ENCODE data around the gene TNRC6A.

The TNRC6A gene

GRCh38 chr16:24822542-24822941 is 93.1 kb downstream of the TNRC6A start:
- TF ChIP-seq SUZ12 (IDR thresholded peaks at IDR 0.05; ENCODE audit: extremely low read depth, insufficient read depth, insufficient read length), result no peak
- TF ChIP-seq ZNF274 (IDR thresholded peaks at IDR 0.05; ENCODE audit: low read depth, low read length), result no peak
- TF ChIP-seq YY1 (IDR thresholded peaks at IDR 0.05; ENCODE audit: insufficient read depth, insufficient read length), result no peak
- peaks cover 2% of the 10 kb centered on the region for H3K4me1 ChIP-seq (ENCODE audit: insufficient read depth, insufficient read length)
- DNase-seq (ENCODE audit: low read depth, low spot score), result no peak
- no peaks in the 10 kb centered on the region for H3K27me3 ChIP-seq (ENCODE audit: insufficient read depth, insufficient read length)
- peaks cover 88% of the 10 kb centered on the region for H3K36me3 ChIP-seq (ENCODE audit: insufficient read depth, insufficient read length, low read length)
- H3K4me3 ChIP-seq (ENCODE audit: insufficient read length, low read depth), result no peak overlapping the region
- H3K9ac ChIP-seq (ENCODE audit: insufficient read length, low read depth), result no peak overlapping the region
- no peaks in the 10 kb centered on the region for H3K9me3 ChIP-seq (ENCODE audit: insufficient read depth, low read length)

GRCh38 chr16:24822974-24823373 is 93.5 kb downstream of the TNRC6A start:
- no peak overlapping the region for H3K4me3 ChIP-seq (ENCODE audit: insufficient read length, low read depth)
- H3K9me3 ChIP-seq (ENCODE audit: insufficient read depth, low read length), result no peaks in the 10 kb centered on the region
- H3K4me1 ChIP-seq (ENCODE audit: insufficient read depth, insufficient read length), result peaks cover 2% of the 10 kb centered on the region
- peaks cover 85% of the 10 kb centered on the region for H3K36me3 ChIP-seq (ENCODE audit: insufficient read depth, insufficient read length, low read length)
- no peaks in the 10 kb centered on the region for H3K27me3 ChIP-seq (ENCODE audit: insufficient read depth, insufficient read length)
- no peak for TF ChIP-seq YY1 (IDR thresholded peaks at IDR 0.05; ENCODE audit: insufficient read depth, insufficient read length)
- TF ChIP-seq ZNF274 (IDR thresholded peaks at IDR 0.05; ENCODE audit: low read depth, low read length), result no peak
- no peak for TF ChIP-seq SUZ12 (IDR thresholded peaks at IDR 0.05; ENCODE audit: extremely low read depth, insufficient read depth, insufficient read length)
- H3K9ac ChIP-seq (ENCODE audit: insufficient read length, low read depth), result no peak overlapping the region
- DNase-seq (ENCODE audit: low read depth, low spot score), result no peak

DNA sequence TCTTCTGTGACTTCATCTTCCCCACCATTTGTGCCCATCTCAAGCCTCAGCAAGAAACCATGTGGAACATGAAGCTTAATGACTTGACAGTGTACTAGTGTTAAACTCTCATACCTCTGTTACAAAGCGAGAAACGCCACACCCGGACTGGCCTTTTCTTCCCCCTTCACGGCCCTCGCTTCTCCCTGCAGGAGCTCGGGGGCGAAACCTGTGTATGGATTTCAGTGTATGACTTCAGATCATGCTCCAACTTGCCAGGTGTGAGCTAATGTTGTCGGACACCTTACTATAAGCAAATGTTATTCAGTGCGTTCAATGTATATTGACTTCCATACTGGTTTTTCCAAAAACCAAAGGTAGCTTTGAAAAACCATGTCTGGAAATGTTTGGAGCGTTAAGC is 96.2 kb downstream of the TNRC6A start:
- Histone ChIP-seq H3K9me3 (ENCODE audit: insufficient read depth, low read length) (no peaks in the 10 kb centered on the region), H3K9ac (ENCODE audit: insufficient read length, low read depth) (no peak overlapping the region), H3K27me3 (ENCODE audit: insufficient read depth, insufficient read length) (no peaks in the 10 kb centered on the region), H3K4me3 (ENCODE audit: insufficient read length, low read depth) (no peak overlapping the region), H3K4me1 (ENCODE audit: insufficient read depth, insufficient read length) (peaks cover 2% of the 10 kb centered on the region), H3K36me3 (ENCODE audit: insufficient read depth, insufficient read length, low read length) (peaks cover 61% of the 10 kb centered on the region)
- no peak for TF ChIP-seq YY1 (IDR thresholded peaks at IDR 0.05; ENCODE audit: insufficient read depth, insufficient read length)
- no peak for TF ChIP-seq SUZ12 (IDR thresholded peaks at IDR 0.05; ENCODE audit: extremely low read depth, insufficient read depth, insufficient read length)
- no peak for TF ChIP-seq ZNF274 (IDR thresholded peaks at IDR 0.05; ENCODE audit: low read depth, low read length)
- no peak for DNase-seq (ENCODE audit: low read depth, low spot score)

- Histone ChIP-seq H3K36me3 (ENCODE audit: insufficient read depth, insufficient read length, low read length) (peaks cover 57% of the 10 kb centered on the region), H3K27me3 (ENCODE audit: insufficient read depth, insufficient read length) (no peaks in the 10 kb centered on the region), H3K4me3 (ENCODE audit: insufficient read length, low read depth) (no peak overlapping the region), H3K9me3 (ENCODE audit: insufficient read depth, low read length) (no peaks in the 10 kb centered on the region), H3K4me1 (ENCODE audit: insufficient read depth, insufficient read length) (peaks cover 2% of the 10 kb centered on the region), H3K9ac (ENCODE audit: insufficient read length, low read depth) (no peak overlapping the region)
- TF ChIP-seq YY1 (IDR thresholded peaks at IDR 0.05; ENCODE audit: insufficient read depth, insufficient read length) (no peak), ZNF274 (IDR thresholded peaks at IDR 0.05; ENCODE audit: low read depth, low read length) (no peak), SUZ12 (IDR thresholded peaks at IDR 0.05; ENCODE audit: extremely low read depth, insufficient read depth, insufficient read length) (no peak)
- no peak for DNase-seq (ENCODE audit: low read depth, low spot score)
Measured at GRCh38 chr16:24826096-24826690, 96.7 kb downstream of the TNRC6A start.

- no peak overlapping the region for H3K9ac ChIP-seq (ENCODE audit: insufficient read length, low read depth)
- H3K36me3 ChIP-seq (ENCODE audit: insufficient read depth, insufficient read length, low read length), result peaks cover 49% of the 10 kb centered on the region
- peaks cover 2% of the 10 kb centered on the region for H3K4me1 ChIP-seq (ENCODE audit: insufficient read depth, insufficient read length)
- H3K27me3 ChIP-seq (ENCODE audit: insufficient read depth, insufficient read length), result no peaks in the 10 kb centered on the region
- H3K4me3 ChIP-seq (ENCODE audit: insufficient read length, low read depth), result no peak overlapping the region
- H3K9me3 ChIP-seq (ENCODE audit: insufficient read depth, low read length), result no peaks in the 10 kb centered on the region
- no peak for TF ChIP-seq ZNF274 (IDR thresholded peaks at IDR 0.05; ENCODE audit: low read depth, low read length)
- TF ChIP-seq SUZ12 (IDR thresholded peaks at IDR 0.05; ENCODE audit: extremely low read depth, insufficient read depth, insufficient read length), result no peak
- no peak for DNase-seq (ENCODE audit: low read depth, low spot score)
Measured at GRCh38 chr16:24826817-24827566, 97.5 kb downstream of the TNRC6A start.

GRCh38 chr16:24829153-24829552 is 99.7 kb downstream of the TNRC6A start:
- peaks cover 1% of the 10 kb centered on the region for H3K4me1 ChIP-seq (ENCODE audit: insufficient read depth, insufficient read length)
- H3K27me3 ChIP-seq (ENCODE audit: insufficient read depth, insufficient read length), result no peaks in the 10 kb centered on the region
- no peak for DNase-seq (ENCODE audit: low read depth, low spot score)
- H3K4me3 ChIP-seq (ENCODE audit: insufficient read length, low read depth), result no peak overlapping the region
- peaks cover 29% of the 10 kb centered on the region for H3K36me3 ChIP-seq (ENCODE audit: insufficient read depth, insufficient read length, low read length)
- no peak overlapping the region for H3K9ac ChIP-seq (ENCODE audit: insufficient read length, low read depth)
- TF ChIP-seq SUZ12 (IDR thresholded peaks at IDR 0.05; ENCODE audit: extremely low read depth, insufficient read depth, insufficient read length) (no peak), ZNF274 (IDR thresholded peaks at IDR 0.05; ENCODE audit: low read depth, low read length) (no peak), YY1 (IDR thresholded peaks at IDR 0.05; ENCODE audit: insufficient read depth, insufficient read length) (no peak)
- H3K9me3 ChIP-seq (ENCODE audit: insufficient read depth, low read length), result no peaks in the 10 kb centered on the region

DNA sequence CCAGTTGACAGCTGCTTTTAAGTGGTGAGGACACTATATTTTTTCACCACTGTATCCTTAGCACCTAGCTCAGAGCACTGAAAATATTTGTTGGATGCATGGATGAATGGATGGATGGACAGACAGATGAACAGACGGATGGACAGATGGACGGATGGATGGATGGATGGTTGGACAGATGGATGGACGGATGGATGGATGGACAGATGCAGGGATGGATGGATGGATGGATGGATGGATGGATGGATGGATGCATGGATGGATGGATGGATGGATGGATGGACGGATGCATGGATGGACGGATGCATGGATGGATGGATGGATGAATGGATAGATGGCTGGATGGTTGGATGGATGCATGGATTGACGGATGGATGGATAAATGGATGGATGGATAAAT is 103.9 kb downstream of the TNRC6A start:
- TF ChIP-seq SUZ12 (IDR thresholded peaks at IDR 0.05; ENCODE audit: extremely low read depth, insufficient read depth, insufficient read length) (no peak), ZNF274 (IDR thresholded peaks at IDR 0.05; ENCODE audit: low read depth, low read length) (no peak), YY1 (IDR thresholded peaks at IDR 0.05; ENCODE audit: insufficient read depth, insufficient read length) (no peak)
- no peaks in the 10 kb centered on the region for H3K9me3 ChIP-seq (ENCODE audit: insufficient read depth, low read length)

More for the DNA sequence above, 103.9 kb downstream of the TNRC6A start:
- no peak overlapping the region for H3K9ac ChIP-seq (ENCODE audit: insufficient read length, low read depth)
- H3K27me3 ChIP-seq (ENCODE audit: insufficient read depth, insufficient read length), result no peaks in the 10 kb centered on the region
- DNase-seq (ENCODE audit: low read depth, low spot score), result no peak
- H3K36me3 ChIP-seq (ENCODE audit: insufficient read depth, insufficient read length, low read length), result peaks cover under 1% of the 10 kb centered on the region
- H3K4me1 ChIP-seq (ENCODE audit: insufficient read depth, insufficient read length), result peaks cover 3% of the 10 kb centered on the region
- no peak overlapping the region for H3K4me3 ChIP-seq (ENCODE audit: insufficient read length, low read depth)

Measured in NT2/D1 (cell line).